ENCODE results near the gene ACHE.
"Not testable (repeated sequence)": the region's sequence is repeated elsewhere in the genome, so short reads cannot be mapped to it uniquely, and the experiment has no call there.

The ACHE gene

DNA sequence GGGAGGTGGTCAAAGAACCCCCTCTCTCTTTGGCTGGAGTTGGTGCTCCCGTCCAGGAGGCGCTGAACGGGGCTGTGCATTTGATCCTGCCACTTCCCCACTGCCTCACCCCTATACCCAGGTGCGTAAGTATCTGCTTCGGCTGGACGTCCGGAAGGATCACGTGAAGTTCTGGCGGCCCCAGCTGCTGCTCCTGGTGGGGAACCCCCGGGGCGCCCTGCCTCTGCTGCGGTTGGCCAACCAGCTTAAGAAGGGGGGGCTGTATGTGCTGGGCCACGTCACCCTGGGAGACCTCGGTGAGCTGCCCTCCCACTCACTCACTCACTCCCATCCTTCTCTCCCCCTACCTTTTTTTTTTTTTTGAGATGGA, 34.1 kb downstream of the ACHE start:
- DNase-seq (ENCODE audit: low read depth in 2 of 2): no peak

DNA sequence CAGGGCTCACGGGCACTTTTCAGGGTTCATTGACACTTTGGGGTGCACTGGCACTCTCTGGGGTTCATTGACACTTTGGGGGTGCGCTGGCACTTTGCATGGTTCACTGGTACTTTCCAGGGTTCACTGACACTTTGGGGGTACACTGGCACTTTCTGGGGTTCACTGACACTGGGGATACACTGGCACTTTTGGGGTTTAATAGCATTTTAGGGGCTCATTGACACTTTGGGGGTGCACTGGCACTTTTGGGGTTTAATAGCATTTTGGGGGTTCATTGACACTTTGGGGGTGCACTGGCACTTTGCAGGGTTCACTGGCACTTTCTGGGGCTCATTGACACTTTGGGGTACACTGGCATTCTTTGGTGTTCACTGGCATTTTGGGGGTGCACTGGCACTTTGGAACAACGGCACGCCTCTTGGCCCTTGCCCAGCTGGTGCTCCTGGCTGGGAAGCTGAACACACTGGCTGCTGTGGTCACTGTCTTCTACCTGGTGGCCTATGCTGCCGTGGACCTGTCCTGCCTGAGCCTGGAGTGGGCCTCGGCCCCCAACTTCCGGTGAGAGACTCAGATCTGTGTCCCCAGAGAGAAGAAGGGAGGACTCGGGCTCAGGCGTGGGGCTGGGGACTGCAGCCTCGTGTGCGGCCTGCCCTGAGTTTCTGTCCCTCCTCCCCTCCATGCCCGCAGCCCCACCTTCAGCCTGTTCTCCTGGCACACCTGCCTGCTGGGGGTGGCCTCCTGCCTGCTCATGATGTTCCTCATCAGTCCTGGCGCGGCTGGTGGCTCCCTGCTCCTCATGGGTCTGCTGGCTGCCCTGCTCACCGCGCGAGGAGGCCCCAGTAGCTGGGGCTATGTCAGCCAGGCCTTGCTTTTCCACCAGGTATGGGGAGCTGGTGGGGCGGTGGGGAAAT, 34.7 kb downstream of the ACHE start:
- no peak for DNase-seq (ENCODE audit: low read depth in 2 of 2)

DNA sequence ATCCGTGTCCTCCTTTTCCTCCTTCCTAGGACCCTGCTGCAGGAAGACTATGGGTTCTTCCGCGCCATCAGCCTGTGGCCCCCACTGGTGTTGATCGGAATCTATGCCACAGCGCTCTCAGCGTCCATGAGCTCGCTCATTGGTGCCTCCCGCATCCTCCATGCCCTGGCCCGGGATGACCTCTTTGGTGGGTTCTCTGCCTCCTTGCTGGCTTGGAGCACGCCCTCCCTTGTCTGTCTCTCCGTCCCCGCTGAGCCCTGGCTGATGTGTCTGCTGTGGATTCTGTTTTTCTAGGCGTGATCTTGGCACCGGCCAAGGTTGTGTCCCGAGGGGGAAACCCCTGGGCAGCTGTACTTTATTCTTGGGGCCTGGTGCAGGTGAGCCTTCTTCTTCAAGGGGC, 35.8 kb downstream of the ACHE start:
- DNase-seq (ENCODE audit: low read depth in 2 of 2): no peak

DNA sequence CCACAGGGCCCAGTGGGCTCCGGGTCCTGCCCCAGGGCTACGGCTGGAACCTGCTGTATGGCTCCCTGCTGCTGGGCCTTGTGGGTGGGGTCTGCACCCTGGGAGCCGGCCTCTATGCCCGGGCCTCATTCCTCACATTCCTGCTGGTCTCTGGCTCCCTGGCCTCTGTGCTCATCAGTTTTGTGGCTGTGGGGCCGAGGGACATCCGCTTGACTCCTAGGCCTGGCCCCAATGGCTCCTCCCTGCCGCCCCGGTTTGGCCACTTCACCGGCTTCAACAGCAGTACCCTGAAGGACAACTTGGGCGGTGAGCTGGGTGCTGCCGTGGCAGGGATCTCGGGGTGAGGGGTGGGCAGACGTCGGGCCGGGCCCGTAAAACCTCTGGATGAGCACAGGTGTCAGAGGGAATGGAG, 38.8 kb downstream of the ACHE start:
- no peak for DNase-seq (ENCODE audit: low read depth in 2 of 2)

DNA sequence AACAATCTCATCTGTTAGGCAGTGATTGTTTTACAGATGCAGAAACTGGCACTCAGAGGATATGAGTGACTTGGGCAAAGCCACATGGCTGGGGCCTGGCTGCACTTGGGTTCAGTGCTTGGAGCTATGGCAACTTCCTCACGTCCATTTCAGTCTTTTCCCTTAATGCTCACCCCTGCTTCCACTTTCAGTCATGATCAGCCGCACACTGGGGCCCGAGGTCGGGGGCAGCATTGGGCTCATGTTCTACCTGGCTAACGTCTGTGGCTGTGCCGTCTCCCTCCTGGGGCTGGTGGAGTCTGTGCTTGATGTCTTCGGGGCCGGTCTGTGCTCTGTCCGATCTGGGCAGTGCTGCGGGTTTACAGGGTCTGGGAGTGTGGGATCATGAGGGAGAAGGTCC, 40.2 kb downstream of the ACHE start:
- no peak for DNase-seq (ENCODE audit: low read depth in 2 of 2)

DNA sequence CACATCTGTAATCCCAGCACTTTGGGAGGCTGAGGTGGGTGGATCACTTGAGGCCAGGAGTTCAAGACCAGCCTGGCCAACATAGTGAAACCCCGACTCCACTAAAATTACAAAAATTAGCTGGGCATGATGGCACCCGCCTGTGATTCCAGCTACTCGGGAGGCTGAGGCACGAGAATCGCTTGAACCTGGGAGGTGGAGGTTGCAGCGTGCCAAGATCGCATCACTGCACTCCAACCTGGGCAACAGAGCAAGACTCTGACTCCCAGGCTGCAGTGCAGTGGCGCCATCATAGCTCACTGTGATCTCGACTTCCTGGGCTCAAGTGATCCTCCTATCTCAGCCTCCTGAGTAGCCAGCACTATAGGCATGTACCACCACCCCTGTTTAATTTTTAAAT, 40.8 kb downstream of the ACHE start:
- not testable (repeated sequence) for DNase-seq (ENCODE audit: low read depth in 2 of 2)

DNA sequence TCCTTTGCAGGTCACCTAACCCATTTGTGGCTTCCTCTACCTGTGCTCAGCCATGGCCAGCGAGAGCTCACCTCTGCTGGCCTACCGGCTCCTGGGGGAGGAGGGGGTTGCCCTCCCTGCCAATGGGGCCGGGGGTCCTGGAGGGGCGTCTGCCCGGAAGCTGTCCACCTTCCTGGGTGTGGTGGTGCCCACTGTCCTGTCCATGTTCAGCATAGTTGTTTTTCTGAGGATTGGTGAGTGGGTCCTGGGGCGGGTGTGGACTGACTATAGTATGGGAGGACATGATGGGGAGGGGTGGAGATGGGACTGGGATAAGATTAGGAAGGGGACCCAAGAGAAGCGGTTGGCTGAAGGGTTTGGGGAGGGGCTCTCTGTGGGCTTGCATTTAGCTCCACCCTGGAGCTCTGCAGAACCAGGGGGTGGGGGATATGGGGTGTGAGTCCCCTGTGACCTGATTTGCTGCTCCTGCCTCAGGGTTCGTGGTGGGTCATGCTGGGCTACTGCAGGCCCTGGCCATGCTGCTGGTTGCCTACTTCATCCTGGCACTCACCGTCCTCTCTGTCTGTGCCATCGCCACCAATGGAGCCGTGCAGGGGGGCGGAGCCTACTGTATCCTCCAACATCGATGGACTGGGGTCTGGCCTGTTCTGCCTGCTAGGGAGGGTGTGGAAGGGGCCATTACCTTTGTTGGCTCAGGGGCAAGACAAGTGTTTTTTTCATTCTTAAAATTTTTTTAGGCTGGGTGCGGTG, 41.4 kb downstream of the ACHE start:
- no peak for DNase-seq (ENCODE audit: low read depth in 2 of 2)

DNA sequence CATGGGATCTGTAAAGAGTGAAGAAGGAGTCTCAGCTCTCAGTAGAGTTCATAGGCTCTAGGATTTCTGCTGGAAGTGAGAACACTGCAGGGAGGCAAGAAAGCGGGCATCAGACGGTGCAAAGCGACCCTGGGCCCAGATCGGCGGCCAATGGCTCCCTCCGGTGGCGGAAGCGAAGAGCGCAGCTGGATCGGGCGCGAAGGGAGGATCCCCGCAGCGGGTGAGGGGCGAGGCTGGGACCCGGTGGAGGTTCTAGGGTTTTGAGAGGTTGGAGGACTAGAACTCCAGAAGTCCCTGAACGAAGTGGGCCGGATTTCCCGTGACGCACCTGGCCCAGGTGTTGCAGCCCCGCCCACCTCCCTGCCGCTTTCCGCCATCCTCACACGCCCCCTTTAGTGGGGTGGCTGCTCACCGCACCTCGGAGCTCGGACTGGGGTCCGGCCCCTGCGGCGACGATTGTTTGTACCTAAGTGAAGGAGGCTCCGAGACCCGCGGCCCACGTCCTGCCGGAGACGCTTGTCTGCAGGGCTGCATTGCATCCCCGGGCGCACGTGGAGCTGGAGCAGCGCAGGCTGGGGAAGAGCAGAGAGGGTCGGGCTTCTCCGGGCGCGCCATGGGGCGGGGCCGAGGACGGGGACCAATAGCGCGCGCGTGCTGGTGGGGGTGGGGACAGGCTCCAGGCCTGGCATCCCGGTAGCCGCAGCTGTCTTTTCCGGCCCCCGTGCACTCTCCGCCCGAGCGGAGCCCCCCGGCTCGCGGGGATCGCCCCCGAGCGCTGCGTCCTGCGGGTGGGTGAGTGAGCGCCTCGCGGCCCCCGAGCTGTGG, 43.4 kb downstream of the ACHE start, which contains the start of gene SLC12A9:
Gene SLC12A9, plus strand, starts transcription at position 666 of the 825 bp plus-strand sequence. CDS start 1,485 bp downstream, outside the sequence.
- DNase-seq (ENCODE audit: low read depth in 2 of 2): peak; percentile 61 to 69

DNA sequence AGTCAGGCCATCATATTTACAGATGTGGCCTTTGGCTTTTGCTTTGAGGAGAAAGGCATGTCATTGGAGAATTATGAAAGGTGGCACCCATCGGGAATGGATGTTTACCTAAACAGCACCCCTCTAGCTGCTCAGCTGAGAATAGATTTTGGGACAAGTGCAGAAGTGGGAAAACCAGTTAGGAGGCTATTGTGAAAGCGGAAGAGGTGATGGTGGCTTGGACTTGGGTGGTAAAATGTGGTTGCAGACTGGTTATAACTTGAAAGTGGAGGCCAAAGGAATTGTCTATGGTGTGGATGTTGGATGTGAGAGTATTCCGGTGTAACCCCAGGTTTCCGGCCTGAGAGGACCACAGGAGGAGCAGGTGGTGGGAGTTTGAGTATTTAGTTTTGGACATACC, 48.3 kb downstream of the ACHE start:
- DNase-seq (ENCODE audit: low read depth in 2 of 2): no peak

DNA sequence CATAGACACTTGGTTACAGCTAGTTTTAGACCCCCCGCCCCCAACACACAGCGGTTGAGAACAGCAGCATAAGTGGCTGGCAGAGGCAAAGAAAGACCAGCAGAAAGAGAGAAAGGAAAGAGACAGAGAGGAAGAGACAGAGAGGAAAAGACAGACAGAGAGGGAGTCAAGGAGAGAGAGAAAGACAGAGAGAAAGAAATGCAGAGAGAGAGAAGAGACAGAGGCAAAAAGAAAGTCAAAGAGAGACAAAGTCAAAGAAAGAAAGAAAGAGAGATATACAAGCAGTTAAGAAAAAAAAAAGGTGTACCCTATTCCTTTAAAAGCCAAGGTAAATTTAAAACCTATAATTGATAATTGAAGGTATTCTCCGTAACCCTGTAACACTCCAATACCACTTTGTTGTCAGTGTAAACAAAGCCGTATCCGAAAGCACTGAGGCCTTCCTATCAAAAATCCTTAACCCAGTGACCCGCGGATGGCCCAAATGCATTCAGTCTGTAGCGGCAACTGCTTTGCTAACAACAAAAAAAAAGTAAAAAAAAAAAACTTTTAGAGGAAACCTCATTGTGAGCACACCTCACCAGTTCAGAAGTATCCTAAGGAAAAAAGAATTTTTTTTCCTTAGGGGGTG, 55.1 kb downstream of the ACHE start:
- no peak for DNase-seq (ENCODE audit: low read depth in 2 of 2)

Measured in stimulated activated CD8-positive, alpha-beta memory T cell treated with anti-CD3 and anti-CD28 coated beads, Interleukin-15, amount 100 ng/mL, for 4 hours (primary cell).